Neutrophil (primary cell): ENCODE measurements around the gene IQCM.
"Not testable (repeated sequence)": the region's sequence is repeated elsewhere in the genome, so short reads cannot be mapped to it uniquely, and the experiment has no call there.

Source experiments
- H3K27ac ChIP-seq: fragments of 200-600 bp; sonication (generic); 2 replicates; pipeline ENCODE4 v1.5.1; 2016; ENCODE audit warnings: mild to moderate bottlenecking, moderate library complexity
- H3K27me3 ChIP-seq: fragments of 200-600 bp; sonication (generic); 2 replicates; pipeline ENCODE4 v1.6.0; 2016; ENCODE audit warnings: mild to moderate bottlenecking
- H3K36me3 ChIP-seq: fragments of 200-600 bp; sonication (generic); 2 replicates; pipeline ENCODE4 v1.5.1; 2017
- H3K4me1 ChIP-seq, 2 experiments: fragments of 200-600 bp in 1 of 2; sonication (generic) in 1 of 2; 1 replicate in 1 of 2; 2 replicates in 1 of 2; pipeline versions ENCODE4 v1.5.1 to v1.6.1; 2013 to 2016; ENCODE audit warnings: low read depth in 1 of 2, low read length in 1 of 2, mild to moderate bottlenecking in 1 of 2, moderate library complexity in 1 of 2; ENCODE audit not compliant: control insufficient read depth in 1 of 2, insufficient read depth in 1 of 2
- H3K4me3 ChIP-seq, 2 experiments: fragments of 200-600 bp in 1 of 2; sonication (generic) in 1 of 2; 1 replicate in 1 of 2; 2 replicates in 1 of 2; pipeline ENCODE4 v1.5.1; 2013 to 2016; ENCODE audit warnings: low read depth in 1 of 2, low read length in 1 of 2, mild to moderate bottlenecking in 1 of 2, moderate library complexity in 1 of 2
- H3K9me3 ChIP-seq: fragments of 200-600 bp; sonication (generic); 2 replicates; pipeline ENCODE4 v1.5.1; 2016
- CTCF ChIP-seq: fragments of 200-600 bp; sonication (generic); IDR thresholded peaks from 2 replicates; pipeline ENCODE4 v1.5.1; 2016; ENCODE audit warnings: antibody characterized with exemption

The IQCM gene

GRCh38 chr4:149518471-149518870 is 297.2 kb downstream of the IQCM start:
- Histone ChIP-seq H3K36me3 (no peaks in the 10 kb centered on the region), H3K4me1 (no peaks in the 10 kb centered on the region), H3K9me3 (no peaks in the 10 kb centered on the region), H3K4me3 (no peak overlapping the region), H3K27me3 (no peaks in the 10 kb centered on the region), H3K27ac (no peak overlapping the region)
- no peak for TF ChIP-seq CTCF

GRCh38 chr4:149513081-149513480 is 302.6 kb downstream of the IQCM start:
- H3K9me3 ChIP-seq = no peaks in the 10 kb centered on the region
- H3K36me3 ChIP-seq = no peaks in the 10 kb centered on the region

GRCh38 chr4:149512501-149512900 is 303.1 kb downstream of the IQCM start:
- Histone ChIP-seq H3K36me3 (no peaks in the 10 kb centered on the region), H3K4me1 (no peaks in the 10 kb centered on the region), H3K9me3 (no peaks in the 10 kb centered on the region), H3K27ac (no peak overlapping the region), H3K4me3 (no peak overlapping the region), H3K27me3 (no peaks in the 10 kb centered on the region)
- TF ChIP-seq CTCF = no peak

More at GRCh38 chr4:149513081-149513480, 302.6 kb downstream of the IQCM start:
- Histone ChIP-seq H3K4me1 (no peaks in the 10 kb centered on the region), H3K27me3 (no peaks in the 10 kb centered on the region), H3K4me3 (no peak overlapping the region), H3K27ac (no peak overlapping the region)
- TF ChIP-seq CTCF = no peak

- Histone ChIP-seq H3K27me3 (no peaks in the 10 kb centered on the region), H3K27ac (no peak overlapping the region)
- TF ChIP-seq CTCF = no peak
These were observed 303.9 kb downstream of the IQCM start for GRCh38 chr4:149511558-149512298.

GRCh38 chr4:149507309-149507708 is 308.3 kb downstream of the IQCM start:
- H3K9me3 ChIP-seq, H3K4me1 ChIP-seq, H3K36me3 ChIP-seq, H3K4me3 ChIP-seq, H3K27me3 ChIP-seq, H3K27ac ChIP-seq: not testable (repeated sequence)

More at GRCh38 chr4:149511558-149512298, 303.9 kb downstream of the IQCM start:
- Histone ChIP-seq H3K4me3 (no peak overlapping the region), H3K4me1 (no peaks in the 10 kb centered on the region), H3K9me3 (no peaks in the 10 kb centered on the region), H3K36me3 (no peaks in the 10 kb centered on the region)

GRCh38 chr4:149500806-149501205 is 314.8 kb downstream of the IQCM start:
- Histone ChIP-seq H3K4me1 (no peaks in the 10 kb centered on the region), H3K27ac (no peak overlapping the region)
- no peak for TF ChIP-seq CTCF

More at GRCh38 chr4:149500806-149501205, 314.8 kb downstream of the IQCM start:
- Histone ChIP-seq H3K4me3 (no peak overlapping the region), H3K9me3 (no peaks in the 10 kb centered on the region), H3K27me3 (no peaks in the 10 kb centered on the region), H3K36me3 (no peaks in the 10 kb centered on the region)
